C4-2B (cell line): ENCODE measurements around the gene AGFG2.

Source experiments
- CTCF ChIP-seq: fragments of 450-650 bp; conservative IDR thresholded peaks from 2 replicates; pipeline ENCODE4 v1.5.1; 2017; ENCODE audit warnings: mild to moderate bottlenecking
- ZFX ChIP-seq: fragments of 450-650 bp; IDR thresholded peaks from 2 replicates; pipeline ENCODE4 v1.6.1; 2017

GRCh38 chr7:100538348-100538653 lies 702 bp upstream of the AGFG2 start:
- no peak for TF ChIP-seq CTCF
- TF ChIP-seq ZFX, result no peak
